ENCODE data around the gene IFI44. TPM values are rescaled to one million over a fixed set of nuclear protein-coding genes. Genes with fewer than 3 reads are reported as not detected.

The IFI44 gene
- total and polyA plus RNA-seq, 10 of the 15 experiments (the other 5 are each of a cell fraction or from before 2014, with no cell fraction given), result 37.7 to 272 (median 90.9) TPM

DNA sequence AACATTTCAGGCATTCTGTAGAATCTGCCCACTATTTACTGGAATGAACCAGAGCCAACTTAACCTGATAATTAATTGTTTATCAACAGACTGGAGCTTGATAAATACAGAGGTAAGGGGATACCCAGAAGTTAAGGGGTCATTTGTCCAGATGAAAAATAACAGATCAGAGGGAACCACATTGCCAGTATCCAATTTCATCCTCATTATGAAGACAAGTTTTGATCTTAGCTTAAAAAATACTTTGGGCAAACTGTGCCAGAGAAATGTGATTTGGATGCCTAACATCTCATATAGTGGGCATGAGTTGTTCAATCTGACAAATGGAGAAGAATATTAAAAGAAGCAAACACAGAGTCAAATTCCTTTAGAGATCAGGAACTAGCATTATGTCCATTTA is 63.7 kb downstream of the IFI44 start:
- no peak overlapping the region for H3K9ac ChIP-seq (ENCODE audit: control insufficient read depth, insufficient read depth, low read length)
- no peaks in the 10 kb centered on the region for H3K4me1 ChIP-seq (ENCODE audit: control insufficient read depth, insufficient read depth, low read length)
- H3K27me3 ChIP-seq (replicated peaks in 1 of 2; ENCODE audit: control insufficient read depth in 2 of 2, insufficient read depth in 2 of 2, low read length in 1 of 2), result no peaks in the 10 kb centered on the region; a peak in 1 of 4 replicates
- no peak overlapping the region for H3K4me3 ChIP-seq
- H3K36me3 ChIP-seq (ENCODE audit: control insufficient read depth in 2 of 2, insufficient read depth in 2 of 2, low read length in 1 of 2), result no peaks in the 10 kb centered on the region
- FAIRE-seq (no peak), DNase-seq (ENCODE audit: low read depth, low spot score) (no peak), ATAC-seq (no peak)
- TF ChIP-seq, protein P1, sequence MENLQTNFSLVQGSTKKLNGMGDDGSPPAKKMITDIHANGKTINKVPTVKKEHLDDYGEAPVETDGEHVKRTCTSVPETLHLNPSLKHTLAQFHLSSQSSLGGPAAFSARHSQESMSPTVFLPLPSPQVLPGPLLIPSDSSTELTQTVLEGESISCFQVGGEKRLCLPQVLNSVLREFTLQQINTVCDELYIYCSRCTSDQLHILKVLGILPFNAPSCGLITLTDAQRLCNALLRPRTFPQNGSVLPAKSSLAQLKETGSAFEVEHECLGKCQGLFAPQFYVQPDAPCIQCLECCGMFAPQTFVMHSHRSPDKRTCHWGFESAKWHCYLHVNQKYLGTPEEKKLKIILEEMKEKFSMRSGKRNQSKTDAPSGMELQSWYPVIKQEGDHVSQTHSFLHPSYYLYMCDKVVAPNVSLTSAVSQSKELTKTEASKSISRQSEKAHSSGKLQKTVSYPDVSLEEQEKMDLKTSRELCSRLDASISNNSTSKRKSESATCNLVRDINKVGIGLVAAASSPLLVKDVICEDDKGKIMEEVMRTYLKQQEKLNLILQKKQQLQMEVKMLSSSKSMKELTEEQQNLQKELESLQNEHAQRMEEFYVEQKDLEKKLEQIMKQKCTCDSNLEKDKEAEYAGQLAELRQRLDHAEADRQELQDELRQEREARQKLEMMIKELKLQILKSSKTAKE (IDR thresholded peaks at IDR 0.05; ENCODE audit: low read depth, poor library complexity, severe bottlenecking), result no peak
- no peak for TF ChIP-seq SIX5 (IDR thresholded peaks at IDR 0.05; ENCODE audit: low read depth, low read length, severe bottlenecking)
- TF ChIP-seq, protein P2, sequence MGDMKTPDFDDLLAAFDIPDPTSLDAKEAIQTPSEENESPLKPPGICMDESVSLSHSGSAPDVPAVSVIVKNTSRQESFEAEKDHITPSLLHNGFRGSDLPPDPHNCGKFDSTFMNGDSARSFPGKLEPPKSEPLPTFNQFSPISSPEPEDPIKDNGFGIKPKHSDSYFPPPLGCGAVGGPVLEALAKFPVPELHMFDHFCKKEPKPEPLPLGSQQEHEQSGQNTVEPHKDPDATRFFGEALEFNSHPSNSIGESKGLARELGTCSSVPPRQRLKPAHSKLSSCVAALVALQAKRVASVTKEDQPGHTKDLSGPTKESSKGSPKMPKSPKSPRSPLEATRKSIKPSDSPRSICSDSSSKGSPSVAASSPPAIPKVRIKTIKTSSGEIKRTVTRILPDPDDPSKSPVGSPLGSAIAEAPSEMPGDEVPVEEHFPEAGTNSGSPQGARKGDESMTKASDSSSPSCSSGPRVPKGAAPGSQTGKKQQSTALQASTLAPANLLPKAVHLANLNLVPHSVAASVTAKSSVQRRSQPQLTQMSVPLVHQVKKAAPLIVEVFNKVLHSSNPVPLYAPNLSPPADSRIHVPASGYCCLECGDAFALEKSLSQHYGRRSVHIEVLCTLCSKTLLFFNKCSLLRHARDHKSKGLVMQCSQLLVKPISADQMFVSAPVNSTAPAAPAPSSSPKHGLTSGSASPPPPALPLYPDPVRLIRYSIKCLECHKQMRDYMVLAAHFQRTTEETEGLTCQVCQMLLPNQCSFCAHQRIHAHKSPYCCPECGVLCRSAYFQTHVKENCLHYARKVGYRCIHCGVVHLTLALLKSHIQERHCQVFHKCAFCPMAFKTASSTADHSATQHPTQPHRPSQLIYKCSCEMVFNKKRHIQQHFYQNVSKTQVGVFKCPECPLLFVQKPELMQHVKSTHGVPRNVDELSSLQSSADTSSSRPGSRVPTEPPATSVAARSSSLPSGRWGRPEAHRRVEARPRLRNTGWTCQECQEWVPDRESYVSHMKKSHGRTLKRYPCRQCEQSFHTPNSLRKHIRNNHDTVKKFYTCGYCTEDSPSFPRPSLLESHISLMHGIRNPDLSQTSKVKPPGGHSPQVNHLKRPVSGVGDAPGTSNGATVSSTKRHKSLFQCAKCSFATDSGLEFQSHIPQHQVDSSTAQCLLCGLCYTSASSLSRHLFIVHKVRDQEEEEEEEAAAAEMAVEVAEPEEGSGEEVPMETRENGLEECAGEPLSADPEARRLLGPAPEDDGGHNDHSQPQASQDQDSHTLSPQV (IDR thresholded peaks at IDR 0.05), result no peak
- no peaks in the 10 kb centered on the region for H4K20me1 ChIP-seq (ENCODE audit: control insufficient read depth, insufficient read depth)
- no peaks in the 10 kb centered on the region for H3K9me3 ChIP-seq (replicated peaks; ENCODE audit: control insufficient read depth, insufficient read depth, low read length)
- BruUV-seq (replicated peaks), result no TSS peak
- POLR2A ChIA-PET, result no interaction called here
- H3K4me2 ChIP-seq (ENCODE audit: control insufficient read depth, insufficient read depth), result no peak overlapping the region
- H3K27ac ChIP-seq (ENCODE audit: control insufficient read depth, insufficient read depth), result no peak overlapping the region
- intact Hi-C loops (cut with micrococcal nuclease; ENCODE audit: unreplicated experiment) (no loop called here), in situ Hi-C loops (cut with MboI) (no loop called here)
- H2AFZ ChIP-seq (ENCODE audit: control insufficient read depth, low read depth, low read length), result no peak overlapping the region
- RAD21 ChIA-PET (ENCODE audit: unreplicated experiment), result no interaction called here
- H3K79me2 ChIP-seq (ENCODE audit: control insufficient read depth, insufficient read depth, low read length), result no peaks in the 10 kb centered on the region
- CTCF ChIA-PET, result interaction anchor here (1.2 to 1.7 kb wide), 2 partner anchors 8 to 81 kb away, joined by 3 to 4 read pairs; no protein-coding TSS in a partner anchor
- SMC1A ChIA-PET (ENCODE audit: uncharacterized antibody, unreplicated experiment), result interaction anchor here (0.8 kb wide), 1 partner anchor 545 kb away, joined by 3 read pairs; no protein-coding TSS in a partner anchor

Other genes with a start within 250 kb of the IFI44 start
- gene PTGFR, start 158.9 kb upstream of the IFI44 start, total RNA-seq (2014; rRNA removed), result not detected in 2 replicates
- 0.05 TPM in 1 of 2 replicates, not detected in the other for gene PTGFR, start 158.9 kb upstream of the IFI44 start, total RNA-seq (2014; rRNA removed; fragmentation: Illumina TruSeq; extraction: Trizol)
- not detected in 2 replicates for gene PTGFR, start 158.9 kb upstream of the IFI44 start, total RNA-seq (2021)
- gene PTGFR, start 158.9 kb upstream of the IFI44 start, polyA plus RNA-seq (2011; rRNA removed), result not detected in 2 replicates
- gene PTGFR, start 158.9 kb upstream of the IFI44 start, polyA plus RNA-seq (2014; fragmentation: Illumina TruSeq; extraction: Trizol), result not detected in 2 replicates
- gene PTGFR, start 158.9 kb upstream of the IFI44 start, polyA plus RNA-seq (2014; fragmentation: Nextera tagmentation; extraction: Ambion mirVana), result not detected
- gene PTGFR, start 158.9 kb upstream of the IFI44 start, polyA plus RNA-seq (2014; rRNA removed), result not detected in 2 replicates
- not detected for gene PTGFR, start 158.9 kb upstream of the IFI44 start, polyA plus RNA-seq (2016; fragmentation: Nextera tagmentation; extraction: Ambion mirVana)
- gene IFI44L, start 29.4 kb upstream of the IFI44 start, total RNA-seq (2014; rRNA removed), result 150 and 212 TPM in 2 replicates
- gene IFI44L, start 29.4 kb upstream of the IFI44 start, total RNA-seq (2014; rRNA removed; fragmentation: Illumina TruSeq; extraction: Trizol), result 243 and 303 TPM in 2 replicates
- gene IFI44L, start 29.4 kb upstream of the IFI44 start, total RNA-seq (2021), result 187 and 193 TPM in 2 replicates
- 371 and 634 TPM in 2 replicates for gene IFI44L, start 29.4 kb upstream of the IFI44 start, polyA plus RNA-seq (2011; rRNA removed)
- gene IFI44L, start 29.4 kb upstream of the IFI44 start, polyA plus RNA-seq (2014; fragmentation: Illumina TruSeq; extraction: Trizol), result 199 and 309 TPM in 2 replicates
- gene IFI44L, start 29.4 kb upstream of the IFI44 start, polyA plus RNA-seq (2014; fragmentation: Nextera tagmentation; extraction: Ambion mirVana), result 100 to 1,000 TPM; 124 to 158 TPM
- 143 and 224 TPM in 2 replicates for gene IFI44L, start 29.4 kb upstream of the IFI44 start, polyA plus RNA-seq (2014; rRNA removed)
- gene IFI44L, start 29.4 kb upstream of the IFI44 start, polyA plus RNA-seq (2016; fragmentation: Nextera tagmentation; extraction: Ambion mirVana), result 10 to 100 TPM; 58.0 to 66.1 TPM